BJ (cell line): ENCODE measurements around the gene ACAD10. TPM values are rescaled to one million over a fixed set of nuclear protein-coding genes. Genes with fewer than 3 reads are reported as not detected.

Experiments used
- CTCF ChIA-PET: fragments of 350-600 bp; formaldehyde crosslinking; extraction: SDS; loops from one replicate; lab custom pipeline; 2021; ENCODE audit warnings: antibody characterized with exemption, inconsistent platforms; lab: Yijun Ruan, JAX
- POLR2A ChIA-PET: fragments of 300-600 bp; sonication (Branson Sonifier 250); formaldehyde crosslinking; extraction: SDS; loops from one replicate; lab custom pipeline; 2021; ENCODE audit warnings: antibody characterized with exemption; lab: Charles Lee
- DNase-seq: peaks from one replicate; pipeline ENCODE4 v3.0.0-alpha.2; 2011; ENCODE audit warnings: low read depth
- H3K27me3 ChIP-seq: 2 replicates; pipeline ENCODE4 v1.6.0; 2011; ENCODE audit warnings: low read length; ENCODE audit not compliant: control insufficient read depth, insufficient read depth
- H3K36me3 ChIP-seq: 2 replicates; pipeline ENCODE4 v1.5.1; 2011; ENCODE audit warnings: low read length; ENCODE audit not compliant: control insufficient read depth, insufficient read depth
- H3K4me3 ChIP-seq: 2 replicates; pipeline ENCODE4 v1.5.1; 2011; ENCODE audit warnings: low read depth, mild to moderate bottlenecking, control low read depth, low read length
- CTCF ChIP-seq: IDR thresholded peaks from 2 replicates; pipeline ENCODE4 v1.5.1; 2011; ENCODE audit warnings: low read depth, mild to moderate bottlenecking, control low read depth, inconsistent platforms, low read length, moderate library complexity; ENCODE audit not compliant: insufficient read depth
- polyA plus RNA-seq: library from polyadenylated mRNA; depleted of rRNA; stranded (reverse); fragments of >200 nt; gene quantifications from 2 replicates; pipeline ENCODE4 v1.2.3, GENCODE V29; 2011

ACAD10 gene
- polyA plus RNA-seq, 1 experiment, result 15.4 TPM

GRCh38 chr12:111686574-111687105 lies 787 bp downstream of the ACAD10 start:
- ChIA-PET POLR2A (no interaction called here), CTCF (interaction anchor here (1.1 to 1.8 kb wide), 2 partner anchors 17 to 290 kb away, joined by 3 to 6 read pairs; no protein-coding TSS in a partner anchor)
- H3K27me3 ChIP-seq, result no peaks in the 10 kb centered on the region
- TF ChIP-seq CTCF, result no peak
- peak overlapping the region; percentile 85 for H3K4me3 ChIP-seq
- no peak for DNase-seq
- peaks cover 4% of the 10 kb centered on the region for H3K36me3 ChIP-seq

- Histone ChIP-seq H3K27me3 (no peaks in the 10 kb centered on the region), H3K36me3 (peaks cover 3% of the 10 kb centered on the region), H3K4me3 (no peak overlapping the region)
- POLR2A ChIA-PET, result no interaction called here
- no peak for TF ChIP-seq CTCF
- CTCF ChIA-PET, result no interaction called here
- DNase-seq, result no peak
Measured at GRCh38 chr12:111687255-111687654, 1.4 kb downstream of the ACAD10 start.

GRCh38 chr12:111687952-111688351 lies 2.1 kb downstream of the ACAD10 start:
- DNase-seq, result no peak
- CTCF ChIA-PET, result no interaction called here
- Histone ChIP-seq H3K27me3 (no peaks in the 10 kb centered on the region), H3K36me3 (peaks cover 8% of the 10 kb centered on the region), H3K4me3 (no peak overlapping the region)
- TF ChIP-seq CTCF, result no peak
- POLR2A ChIA-PET, result no interaction called here

- no peak for DNase-seq
- ChIA-PET CTCF (no interaction called here), POLR2A (no interaction called here)
- TF ChIP-seq CTCF, result no peak
- Histone ChIP-seq H3K27me3 (no peaks in the 10 kb centered on the region), H3K4me3 (no peak overlapping the region), H3K36me3 (peaks cover 12% of the 10 kb centered on the region)
Measured at GRCh38 chr12:111691262-111691661, 5.4 kb downstream of the ACAD10 start.

- peak; percentile 28; the same call in 1 of the 2 replicates for TF ChIP-seq CTCF
- DNase-seq, result no peak
- H3K36me3 ChIP-seq, result peaks cover 12% of the 10 kb centered on the region
- no peaks in the 10 kb centered on the region for H3K27me3 ChIP-seq
- POLR2A ChIA-PET, result interaction anchor here (0.6 kb wide), 1 partner anchor 45 kb away, joined by 3 read pairs; no protein-coding TSS in a partner anchor
- CTCF ChIA-PET, result interaction anchor here (0.6 to 1.5 kb wide), 3 partner anchors 10 to 295 kb away, joined by 3 to 4 read pairs (median 3); no protein-coding TSS in a partner anchor
- H3K4me3 ChIP-seq, result no peak overlapping the region
Measured at GRCh38 chr12:111692575-111693210, 6.8 kb downstream of the ACAD10 start.
